Chondrocyte (in vitro differentiated cells): ENCODE results near the gene ADGRB3. TPM values are rescaled to one million over a fixed set of nuclear protein-coding genes. Genes with fewer than 3 reads are reported as not detected.

Experiments used
- DNase-seq: peaks from one replicate; pipeline ENCODE4 v3.0.0; 2021; ENCODE audit warnings: mixed read lengths, low spot score
- H3K27ac Mint-ChIP-seq: one replicate; pipeline ENCODE4 v1.8.0; 2021; ENCODE audit warnings: mild to moderate bottlenecking, moderate library complexity, mixed read lengths; ENCODE audit not compliant: unreplicated experiment
- H3K27me3 Mint-ChIP-seq: 2 replicates; pipeline ENCODE4 v1.8.0; 2021; ENCODE audit warnings: low read depth, mixed read lengths
- H3K36me3 Mint-ChIP-seq: 2 replicates; pipeline ENCODE4 v1.8.0; 2021; ENCODE audit warnings: low read depth, mixed read lengths
- H3K4me1 Mint-ChIP-seq: 2 replicates; pipeline ENCODE4 v1.8.0; 2021; ENCODE audit warnings: low read depth, mild to moderate bottlenecking, mixed read lengths
- H3K4me3 Mint-ChIP-seq: one replicate; pipeline ENCODE4 v1.8.0; 2021; ENCODE audit warnings: mild to moderate bottlenecking, moderate library complexity, mixed read lengths; ENCODE audit not compliant: unreplicated experiment
- H3K9me3 Mint-ChIP-seq: 2 replicates; pipeline ENCODE4 v1.8.0; 2021; ENCODE audit warnings: low read depth, mixed read lengths
- total RNA-seq: library from RNA; stranded (reverse); gene quantifications from 3 replicates; pipeline ENCODE4 v1.2.1, GENCODE V29; 2021
- TF ChIP-seq, protein P1 (sequence below): fragments of 200-600 bp; sonication (generic); IDR thresholded peaks from 2 replicates; pipeline ENCODE4 v1.5.0; 2021; ENCODE audit warnings: antibody characterized with exemption, mild to moderate bottlenecking, moderate library complexity

The ADGRB3 gene
- total RNA-seq, 1 donor from 2014 or later: not detected

DNA sequence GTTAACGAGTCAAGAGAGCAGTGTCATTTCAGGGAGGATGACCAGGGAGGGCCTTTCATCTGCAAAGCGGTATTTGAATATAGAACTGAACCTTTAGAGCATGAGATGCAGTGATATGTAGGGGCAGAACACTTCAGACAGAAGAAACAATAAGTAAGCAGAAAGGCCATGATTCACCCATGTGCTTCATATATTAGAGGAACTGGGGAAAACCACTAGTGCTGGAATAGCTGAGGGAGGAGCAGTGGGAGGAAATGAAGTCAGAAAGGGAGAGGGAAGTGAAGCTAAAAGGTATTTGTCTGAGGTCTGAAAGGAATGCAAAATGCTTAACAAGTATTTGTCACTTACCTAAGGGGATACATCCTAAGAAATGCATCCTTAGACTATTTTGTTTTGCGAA lies 391.2 kb downstream of the ADGRB3 start:
- Mint-ChIP-seq H3K27ac (no peak overlapping the region), H3K36me3 (no peaks in the 10 kb centered on the region), H3K4me3 (no peak overlapping the region), H3K4me1 (peaks cover 13% of the 10 kb centered on the region), H3K9me3 (no peaks in the 10 kb centered on the region), H3K27me3 (no peaks in the 10 kb centered on the region)
- DNase-seq: no peak
- TF ChIP-seq, protein P1, sequence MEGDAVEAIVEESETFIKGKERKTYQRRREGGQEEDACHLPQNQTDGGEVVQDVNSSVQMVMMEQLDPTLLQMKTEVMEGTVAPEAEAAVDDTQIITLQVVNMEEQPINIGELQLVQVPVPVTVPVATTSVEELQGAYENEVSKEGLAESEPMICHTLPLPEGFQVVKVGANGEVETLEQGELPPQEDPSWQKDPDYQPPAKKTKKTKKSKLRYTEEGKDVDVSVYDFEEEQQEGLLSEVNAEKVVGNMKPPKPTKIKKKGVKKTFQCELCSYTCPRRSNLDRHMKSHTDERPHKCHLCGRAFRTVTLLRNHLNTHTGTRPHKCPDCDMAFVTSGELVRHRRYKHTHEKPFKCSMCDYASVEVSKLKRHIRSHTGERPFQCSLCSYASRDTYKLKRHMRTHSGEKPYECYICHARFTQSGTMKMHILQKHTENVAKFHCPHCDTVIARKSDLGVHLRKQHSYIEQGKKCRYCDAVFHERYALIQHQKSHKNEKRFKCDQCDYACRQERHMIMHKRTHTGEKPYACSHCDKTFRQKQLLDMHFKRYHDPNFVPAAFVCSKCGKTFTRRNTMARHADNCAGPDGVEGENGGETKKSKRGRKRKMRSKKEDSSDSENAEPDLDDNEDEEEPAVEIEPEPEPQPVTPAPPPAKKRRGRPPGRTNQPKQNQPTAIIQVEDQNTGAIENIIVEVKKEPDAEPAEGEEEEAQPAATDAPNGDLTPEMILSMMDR: no peak

DNA sequence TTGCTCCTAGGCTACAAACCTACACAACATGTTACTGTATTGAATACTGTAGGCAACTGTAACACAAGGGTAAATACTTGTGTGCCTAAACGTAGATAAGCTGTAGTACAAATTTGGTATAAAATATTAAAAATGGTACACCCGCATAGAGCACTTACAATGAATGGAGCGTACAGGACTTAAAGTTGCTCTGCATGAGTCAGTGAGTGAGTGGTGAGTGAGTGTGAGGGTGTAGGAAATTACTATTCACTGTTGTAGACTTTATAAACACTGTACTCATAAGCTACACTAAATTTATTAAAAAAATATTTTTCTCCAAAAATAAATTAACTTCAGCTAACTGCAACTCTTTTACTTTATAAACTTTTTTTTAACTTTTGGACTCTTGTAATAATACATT lies 391.6 kb downstream of the ADGRB3 start:
- peaks cover 13% of the 10 kb centered on the region for H3K4me1 Mint-ChIP-seq
- H3K36me3 Mint-ChIP-seq: no peaks in the 10 kb centered on the region
- H3K4me3 Mint-ChIP-seq: no peak overlapping the region
- DNase-seq: no peak
- no peaks in the 10 kb centered on the region for H3K9me3 Mint-ChIP-seq
- H3K27ac Mint-ChIP-seq: no peak overlapping the region
- TF ChIP-seq, protein P1: no peak
- no peaks in the 10 kb centered on the region for H3K27me3 Mint-ChIP-seq

DNA sequence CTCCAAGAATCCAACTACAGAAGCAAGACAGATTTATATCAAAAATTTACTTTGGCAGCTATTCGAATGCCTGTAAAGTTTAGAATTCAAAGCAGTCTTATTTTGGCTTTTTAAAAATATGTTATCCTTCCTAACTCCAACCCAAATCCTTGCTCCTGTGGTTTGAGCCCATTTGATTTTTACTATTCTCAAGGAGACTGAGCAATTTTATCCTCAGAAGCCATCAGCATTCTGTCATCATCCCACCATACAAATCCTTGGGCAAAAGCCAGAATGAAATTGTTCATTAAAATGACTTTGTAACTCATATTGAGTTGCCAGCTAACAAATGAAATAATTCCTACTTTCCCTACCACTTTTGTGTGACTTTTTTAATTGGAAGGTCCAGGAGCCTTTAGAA lies 392.8 kb downstream of the ADGRB3 start:
- Mint-ChIP-seq H3K27ac (no peak overlapping the region), H3K4me3 (no peak overlapping the region), H3K27me3 (no peaks in the 10 kb centered on the region), H3K36me3 (no peaks in the 10 kb centered on the region), H3K9me3 (no peaks in the 10 kb centered on the region), H3K4me1 (peaks cover 13% of the 10 kb centered on the region)
- TF ChIP-seq, protein P1: no peak
- no peak for DNase-seq

DNA sequence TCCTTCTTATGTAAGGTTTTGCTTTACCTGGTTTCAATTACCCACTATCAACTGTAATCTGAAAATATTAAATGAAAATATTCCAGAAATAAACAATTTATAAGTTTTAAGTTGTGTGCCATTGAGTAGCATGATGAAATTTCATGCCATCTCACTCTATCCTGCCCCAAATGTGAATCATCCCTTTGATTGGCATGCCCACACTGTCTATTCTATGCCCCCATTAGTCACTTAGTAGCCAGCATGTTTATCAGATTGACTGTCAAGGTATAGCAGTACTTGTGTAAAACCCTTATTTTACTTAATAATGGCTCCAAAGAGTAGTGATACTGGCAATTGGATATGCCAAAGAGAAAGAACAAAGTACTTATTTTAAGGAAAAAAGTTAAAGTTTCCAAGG lies 403.8 kb downstream of the ADGRB3 start:
- Mint-ChIP-seq H3K4me3 (no peak overlapping the region), H3K9me3 (no peaks in the 10 kb centered on the region), H3K36me3 (no peaks in the 10 kb centered on the region), H3K27ac (no peak overlapping the region), H3K4me1 (no peaks in the 10 kb centered on the region), H3K27me3 (peaks cover 3% of the 10 kb centered on the region)
- no peak for DNase-seq
- TF ChIP-seq, protein P1: no peak

DNA sequence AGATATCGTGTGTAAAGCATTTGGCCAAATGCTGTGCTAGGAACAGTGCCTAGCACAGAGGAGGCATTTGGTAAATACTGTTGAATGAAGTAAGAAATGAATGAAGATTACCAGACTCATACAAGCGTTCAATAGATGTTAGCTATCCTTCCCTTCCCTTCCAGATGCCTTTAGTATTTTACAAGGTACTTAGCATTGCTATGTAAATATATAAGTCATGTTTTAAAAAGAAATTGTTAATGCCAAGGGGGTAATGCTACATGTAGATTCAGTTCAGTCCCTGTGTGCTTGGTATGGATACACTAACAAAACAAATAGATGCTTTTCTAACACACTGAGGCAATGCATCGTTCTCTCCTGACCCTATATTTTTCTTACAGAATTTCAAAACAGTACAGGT lies 407.2 kb downstream of the ADGRB3 start:
- Mint-ChIP-seq H3K4me1 (peaks cover 4% of the 10 kb centered on the region), H3K4me3 (no peak overlapping the region)

More for the DNA sequence above, 407.2 kb downstream of the ADGRB3 start:
- Mint-ChIP-seq H3K9me3 (no peaks in the 10 kb centered on the region), H3K27me3 (no peaks in the 10 kb centered on the region), H3K27ac (no peak overlapping the region), H3K36me3 (no peaks in the 10 kb centered on the region)
- TF ChIP-seq, protein P1: no peak
- no peak for DNase-seq
